ENCODE results near the gene SPSB2.

SPSB2 gene

DNA sequence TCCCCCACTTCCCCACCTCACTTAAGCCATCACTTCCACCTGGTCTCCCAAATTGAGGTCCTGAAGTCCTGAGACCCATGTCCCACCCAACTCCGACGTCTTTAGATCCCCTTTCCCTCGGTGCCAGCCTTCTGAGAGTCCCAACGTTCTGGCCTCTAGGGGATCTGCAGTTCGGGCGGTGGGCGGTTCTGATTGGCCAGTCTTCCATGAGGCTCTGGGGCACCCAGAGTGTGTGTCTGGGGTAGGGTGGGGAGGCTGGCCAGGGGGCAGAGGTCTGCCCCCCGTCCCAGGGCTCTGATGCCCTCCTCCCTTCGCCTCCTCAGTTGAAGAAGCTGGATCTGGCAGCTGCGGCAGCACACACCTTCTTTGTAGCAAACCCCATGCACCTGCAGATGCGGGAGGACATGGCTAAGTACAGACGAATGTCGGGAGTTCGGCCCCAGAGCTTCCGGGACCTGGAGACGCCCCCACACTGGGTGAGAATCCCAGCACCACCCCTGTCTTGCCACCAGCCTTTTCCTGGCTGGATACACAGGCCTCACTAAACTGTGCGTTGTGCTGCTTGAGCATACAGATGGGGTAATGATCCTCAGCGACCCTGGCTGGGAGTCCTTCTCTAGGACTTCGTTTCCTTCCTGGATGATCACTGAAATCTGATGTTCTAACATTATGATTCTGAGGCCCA, 43.4 kb downstream of the SPSB2 start:
- peak; percentile 61 for DNase-seq

DNA sequence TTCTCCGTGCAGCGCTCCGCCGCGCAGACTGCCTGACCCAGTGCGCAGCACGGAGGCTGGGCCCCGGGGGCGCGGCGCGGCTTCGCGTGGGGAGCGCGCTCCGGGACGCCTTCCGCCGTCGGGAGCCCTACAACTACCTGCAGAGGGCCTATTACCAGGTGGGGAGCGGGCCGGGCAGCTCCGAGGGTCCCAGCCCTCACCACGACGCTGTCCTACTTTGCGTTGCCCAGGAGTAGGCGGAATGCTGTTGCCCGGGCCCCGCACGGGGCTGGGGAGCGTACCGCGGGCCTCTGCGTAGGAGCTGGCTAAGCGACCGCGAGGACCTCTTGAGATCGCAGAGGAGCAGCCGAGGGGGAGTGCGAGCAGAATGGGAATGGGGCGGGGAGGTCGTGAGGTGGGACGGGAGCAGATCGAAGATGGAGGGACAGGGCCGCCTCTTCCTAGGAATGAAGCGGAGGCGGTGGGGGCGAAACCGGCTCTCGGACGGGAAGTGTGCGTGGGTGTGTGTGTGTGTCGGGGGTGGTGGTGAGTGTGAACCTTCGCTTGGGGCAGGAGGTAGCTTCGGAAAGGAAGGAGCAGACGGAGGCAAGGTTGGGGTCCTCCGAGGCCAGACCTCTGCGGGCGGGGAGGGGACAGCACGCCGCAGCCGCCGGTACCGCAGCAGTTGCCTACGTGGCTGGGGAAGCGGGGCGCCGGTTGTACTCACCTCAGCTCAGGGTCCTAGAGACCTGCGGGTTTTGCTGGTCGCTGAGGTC, 44.1 kb downstream of the SPSB2 start:
- DNase-seq = no peak

DNA sequence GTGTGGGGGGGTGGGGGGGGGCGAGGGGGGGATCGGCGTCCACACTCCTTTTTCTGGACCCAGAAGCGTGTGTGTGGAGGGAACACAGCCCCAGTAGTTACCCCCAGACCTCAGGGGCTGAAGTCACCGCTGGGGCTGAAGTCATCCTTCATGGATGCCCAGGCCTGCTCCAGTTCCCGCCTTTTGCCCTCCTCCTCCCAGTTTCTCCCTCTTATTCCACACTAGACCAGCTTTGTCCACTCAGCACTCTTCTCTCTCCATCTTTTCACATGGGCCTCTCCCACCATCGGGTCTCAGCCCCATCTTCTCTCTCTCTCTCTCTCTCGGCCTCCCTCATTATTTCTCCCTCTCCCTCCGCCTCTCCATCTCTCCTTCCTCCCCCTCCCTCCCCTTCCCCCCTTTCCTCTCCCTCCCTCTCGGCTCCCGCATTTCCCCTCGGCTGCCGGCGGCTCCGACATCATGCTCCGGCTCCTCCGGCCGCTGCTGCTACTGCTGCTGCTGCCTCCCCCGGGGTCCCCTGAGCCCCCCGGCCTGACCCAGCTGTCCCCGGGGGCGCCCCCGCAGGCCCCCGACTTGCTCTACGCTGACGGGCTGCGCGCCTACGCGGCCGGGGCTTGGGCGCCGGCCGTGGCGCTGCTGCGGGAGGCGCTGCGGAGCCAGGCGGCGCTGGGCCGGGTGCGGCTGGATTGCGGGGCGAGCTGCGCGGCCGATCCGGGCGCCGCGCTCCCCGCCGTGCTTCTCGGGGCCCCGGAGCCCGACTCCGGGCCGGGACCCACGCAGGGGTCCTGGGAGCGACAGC, 44.9 kb downstream of the SPSB2 start, which contains the start of gene P3H3:
TSS of gene P3H3 (plus strand) at position 426 of the 799 bp plus-strand sequence. CDS start at position 460, 34 bp downstream.
- DNase-seq = peak; percentile 59

DNA sequence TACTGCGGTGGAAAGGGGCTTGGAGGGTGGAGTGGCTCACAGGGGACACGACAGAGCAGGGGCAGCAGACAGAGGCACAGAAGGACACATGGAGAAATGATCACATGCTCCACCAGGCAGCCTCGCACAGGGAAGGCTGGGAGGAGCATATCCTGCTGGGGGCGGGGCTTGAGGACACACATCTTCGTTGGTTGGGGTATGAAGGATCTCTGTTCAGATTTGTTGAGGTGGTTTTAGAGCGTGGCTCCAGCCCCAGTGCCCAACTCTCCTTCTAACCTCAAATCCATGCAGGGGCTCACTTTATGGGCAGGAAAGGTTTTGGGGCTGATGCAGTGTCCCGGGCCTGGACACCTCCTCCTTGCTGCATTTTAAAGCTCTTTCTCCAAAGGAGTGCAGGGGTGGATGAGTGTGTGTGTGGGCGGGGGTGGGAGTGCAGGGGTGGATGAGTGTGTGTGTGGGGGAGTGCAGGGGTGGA, 45.6 kb downstream of the SPSB2 start:
- peak; percentile 81 for DNase-seq

DNA sequence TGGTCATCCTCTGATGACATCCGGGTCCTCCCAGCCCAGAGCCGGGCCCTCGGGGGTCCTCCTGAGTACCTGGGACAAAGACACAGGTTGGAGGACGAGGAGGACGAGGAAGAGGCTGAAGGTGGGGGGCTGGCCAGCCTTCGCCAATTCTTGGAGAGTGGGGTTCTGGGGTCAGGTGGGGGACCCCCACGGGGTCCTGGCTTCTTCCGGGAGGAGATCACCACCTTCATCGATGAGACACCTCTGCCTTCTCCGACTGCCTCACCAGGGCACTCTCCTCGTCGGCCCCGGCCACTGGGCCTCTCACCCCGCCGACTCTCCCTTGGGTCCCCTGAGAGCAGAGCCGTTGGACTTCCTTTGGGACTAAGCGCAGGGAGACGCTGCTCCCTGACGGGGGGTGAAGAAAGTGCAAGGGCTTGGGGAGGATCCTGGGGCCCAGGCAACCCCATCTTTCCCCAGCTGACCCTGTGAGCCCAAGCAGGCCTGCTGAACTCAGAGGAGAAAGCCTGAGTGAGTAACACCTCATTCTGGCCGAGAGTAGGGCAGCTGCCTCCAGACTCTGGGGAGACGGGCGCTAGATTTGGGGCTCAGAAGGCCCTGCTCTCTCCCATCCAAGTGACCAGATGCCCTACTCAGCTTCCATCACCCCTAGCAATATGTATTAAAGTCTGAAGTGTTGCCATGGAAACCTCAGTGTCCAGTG, 46.2 kb downstream of the SPSB2 start:
- DNase-seq = no peak

DNA sequence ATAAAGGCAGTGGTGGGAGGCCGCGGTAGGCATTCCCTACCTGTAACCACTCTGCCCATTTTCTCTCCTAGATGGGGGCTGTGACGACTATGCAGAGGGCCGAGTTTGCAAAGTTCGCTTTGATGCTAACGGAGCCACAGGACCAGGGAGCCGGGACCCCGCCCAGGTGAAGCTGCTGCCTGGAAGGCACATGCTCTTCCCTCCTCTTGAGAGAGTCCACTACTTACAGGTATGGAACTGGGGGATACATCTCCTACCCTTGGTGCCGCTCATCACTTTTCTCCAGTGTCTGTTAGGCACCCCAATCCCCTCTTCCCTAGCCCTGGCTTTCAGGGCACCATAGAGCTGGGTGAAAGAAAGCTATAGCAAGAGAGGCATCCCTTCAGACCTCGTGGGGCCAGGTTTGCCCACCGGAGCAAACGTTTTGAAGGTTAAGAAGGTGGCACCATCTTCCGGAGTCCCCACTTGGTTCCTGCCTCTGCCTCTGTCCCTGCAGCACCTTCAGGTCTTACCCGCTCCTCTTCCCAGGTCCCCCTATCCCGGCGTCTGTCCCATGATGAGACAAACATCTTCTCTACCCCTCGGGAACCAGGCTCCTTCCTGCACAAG, 46.9 kb downstream of the SPSB2 start:
- no peak for DNase-seq

DNA sequence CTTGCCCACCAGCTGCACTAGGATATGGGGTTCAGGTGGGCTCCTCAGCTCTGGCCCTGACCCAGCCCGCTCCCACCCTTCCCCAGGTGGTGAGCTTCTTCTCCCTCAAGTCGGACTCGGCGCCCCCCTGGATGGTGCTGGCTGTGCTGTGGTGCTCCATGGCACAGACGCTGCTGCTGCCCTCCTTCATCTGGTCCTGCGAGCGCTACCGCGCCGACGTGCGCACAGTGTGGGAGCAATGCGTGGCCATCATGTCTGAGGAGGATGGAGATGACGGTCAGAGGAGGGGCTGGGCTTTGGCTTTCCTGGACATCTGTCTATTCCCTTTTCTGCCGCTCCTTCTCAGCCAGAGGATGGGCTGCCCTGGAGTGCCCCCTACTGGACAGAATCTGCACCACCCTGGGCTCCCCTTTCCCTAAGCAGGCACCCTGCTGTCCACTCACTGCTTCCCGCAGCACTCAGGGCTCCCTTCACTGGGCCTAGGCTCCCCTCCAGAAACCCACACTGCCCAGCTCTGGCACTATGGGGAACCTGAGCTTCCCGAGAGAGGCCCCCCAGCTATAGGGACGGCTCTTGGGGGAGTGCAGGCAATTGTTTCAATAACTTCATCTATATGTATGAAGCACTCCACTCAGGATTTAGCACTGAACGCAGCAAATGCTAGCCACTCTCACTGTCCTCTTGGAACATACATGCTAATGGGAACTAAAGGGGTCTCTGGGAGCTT, 47.5 kb downstream of the SPSB2 start:
- DNase-seq = peak; percentile 65

DNA sequence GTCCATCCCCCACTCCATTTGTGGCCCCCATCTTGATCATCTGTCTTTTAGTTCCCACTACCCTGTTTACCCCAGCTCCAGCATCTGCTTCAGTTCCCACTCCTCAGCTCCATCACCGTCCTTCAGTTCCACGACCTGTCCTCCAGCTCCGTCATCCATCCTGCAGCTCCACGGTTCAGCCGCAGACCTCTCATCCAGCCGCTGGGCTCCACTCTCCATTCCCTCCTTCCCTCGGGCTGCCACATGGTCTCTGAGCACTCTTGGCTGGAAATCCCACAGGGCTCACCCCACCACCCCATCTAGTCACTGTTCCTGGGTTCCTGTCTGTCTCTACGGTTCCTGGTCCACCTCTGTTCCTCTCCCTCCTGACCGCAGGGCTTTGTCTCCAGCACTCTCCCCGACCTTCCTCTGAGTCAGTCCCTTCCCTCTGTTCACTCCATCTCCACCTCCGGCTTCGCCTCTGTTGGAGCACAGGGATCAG, 48.2 kb downstream of the SPSB2 start:
- DNase-seq = no peak

DNA sequence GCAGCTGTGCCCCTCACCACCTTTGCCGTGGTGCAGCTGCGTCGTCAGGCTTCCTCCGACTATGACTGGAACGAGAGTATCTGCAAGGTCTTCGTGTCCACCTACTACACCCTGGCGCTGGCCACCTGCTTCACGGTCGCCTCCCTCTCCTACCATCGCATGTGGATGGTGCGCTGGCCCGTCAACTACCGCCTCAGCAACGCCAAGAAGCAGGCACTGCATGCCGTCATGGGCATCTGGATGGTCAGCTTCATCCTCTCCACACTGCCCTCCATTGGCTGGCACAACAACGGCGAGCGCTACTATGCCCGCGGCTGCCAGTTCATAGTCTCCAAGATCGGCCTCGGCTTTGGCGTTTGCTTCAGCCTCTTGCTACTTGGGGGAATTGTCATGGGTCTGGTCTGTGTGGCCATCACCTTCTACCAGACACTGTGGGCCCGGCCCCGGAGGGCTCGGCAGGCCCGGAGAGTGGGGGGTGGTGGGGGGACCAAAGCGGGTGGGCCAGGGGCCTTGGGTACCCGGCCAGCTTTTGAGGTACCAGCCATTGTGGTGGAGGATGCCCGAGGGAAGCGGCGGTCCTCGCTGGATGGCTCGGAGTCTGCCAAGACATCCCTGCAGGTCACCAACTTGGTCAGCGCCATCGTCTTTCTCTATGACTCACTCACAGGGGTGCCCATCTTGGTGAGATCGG, 48.9 kb downstream of the SPSB2 start:
- no peak for DNase-seq

DNA sequence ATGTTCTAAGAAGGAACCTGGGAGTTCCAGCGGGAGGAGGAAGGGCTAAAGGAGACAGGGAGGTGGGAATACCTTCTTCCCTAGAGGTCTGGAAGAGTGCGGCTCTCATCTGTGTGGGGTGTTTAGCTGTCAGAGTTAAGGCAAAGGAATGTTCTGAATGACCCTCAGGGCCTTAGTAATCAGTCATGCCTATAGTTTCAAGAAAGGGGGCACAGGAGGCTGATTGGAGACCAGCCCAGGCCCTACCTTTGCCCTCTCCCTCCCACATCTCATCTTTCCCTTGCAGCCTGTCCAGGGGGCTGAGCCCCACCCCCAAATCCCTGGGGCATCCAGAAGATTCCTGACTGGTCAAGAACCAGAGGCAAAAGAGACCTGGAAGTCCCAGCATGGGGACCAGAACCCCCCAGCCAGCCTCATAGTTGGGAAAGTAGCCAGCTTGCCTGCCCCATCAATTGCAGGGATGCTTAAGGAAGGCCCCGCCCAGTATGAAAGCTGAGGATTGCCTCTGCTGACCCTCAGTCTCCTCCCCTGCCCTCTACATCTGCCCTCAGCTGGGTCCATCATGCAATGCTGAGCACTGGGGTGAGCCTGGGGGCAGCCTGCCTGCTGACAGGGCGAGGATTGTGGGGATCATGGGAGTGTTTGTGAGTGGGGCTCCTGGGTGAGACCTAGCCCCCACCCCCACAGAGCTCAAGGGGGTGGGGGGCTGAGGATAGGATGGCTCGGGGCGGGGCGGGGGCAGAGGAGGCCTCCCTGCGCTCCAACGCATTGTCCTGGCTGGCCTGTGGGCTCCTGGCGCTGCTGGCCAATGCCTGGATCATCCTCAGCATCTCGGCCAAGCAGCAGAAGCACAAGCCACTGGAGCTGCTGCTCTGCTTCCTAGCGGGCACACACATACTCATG, 49.7 kb downstream of the SPSB2 start:
- DNase-seq = no peak

DNA sequence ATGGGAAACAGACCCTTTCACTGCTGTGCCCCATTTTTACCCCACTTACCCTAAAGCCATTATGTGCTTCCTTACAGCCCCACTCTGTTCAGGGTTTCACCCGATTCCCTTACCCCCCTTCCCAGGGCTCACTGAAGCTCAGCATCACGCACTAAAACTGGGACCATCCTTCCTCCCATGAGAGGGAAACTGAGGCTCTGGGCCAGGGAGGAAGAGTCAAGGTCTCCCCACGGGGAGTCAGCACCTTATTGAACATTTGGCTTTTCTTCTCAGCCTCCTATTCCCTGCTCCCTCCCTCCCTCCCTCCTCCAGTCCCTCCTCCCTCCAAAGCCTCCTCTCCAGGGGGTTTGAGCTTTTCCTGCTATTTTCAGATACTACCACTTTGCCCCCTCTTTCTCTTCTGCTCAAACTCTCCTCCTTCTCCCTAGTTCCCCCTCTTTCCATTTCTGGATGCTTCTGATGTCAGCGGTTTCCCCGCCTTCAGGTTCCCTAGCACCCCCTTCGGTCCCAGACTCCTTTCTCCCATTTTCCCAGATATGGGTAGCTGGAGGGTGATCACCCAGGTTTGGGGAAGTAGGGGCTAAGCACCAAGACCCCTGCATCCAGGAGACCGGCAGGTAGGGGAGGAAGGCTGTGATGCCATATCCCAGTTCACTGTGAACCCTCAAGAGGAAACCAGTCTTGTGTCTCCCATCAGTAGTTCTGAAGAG, 50.5 kb downstream of the SPSB2 start:
- DNase-seq = no peak

DNA sequence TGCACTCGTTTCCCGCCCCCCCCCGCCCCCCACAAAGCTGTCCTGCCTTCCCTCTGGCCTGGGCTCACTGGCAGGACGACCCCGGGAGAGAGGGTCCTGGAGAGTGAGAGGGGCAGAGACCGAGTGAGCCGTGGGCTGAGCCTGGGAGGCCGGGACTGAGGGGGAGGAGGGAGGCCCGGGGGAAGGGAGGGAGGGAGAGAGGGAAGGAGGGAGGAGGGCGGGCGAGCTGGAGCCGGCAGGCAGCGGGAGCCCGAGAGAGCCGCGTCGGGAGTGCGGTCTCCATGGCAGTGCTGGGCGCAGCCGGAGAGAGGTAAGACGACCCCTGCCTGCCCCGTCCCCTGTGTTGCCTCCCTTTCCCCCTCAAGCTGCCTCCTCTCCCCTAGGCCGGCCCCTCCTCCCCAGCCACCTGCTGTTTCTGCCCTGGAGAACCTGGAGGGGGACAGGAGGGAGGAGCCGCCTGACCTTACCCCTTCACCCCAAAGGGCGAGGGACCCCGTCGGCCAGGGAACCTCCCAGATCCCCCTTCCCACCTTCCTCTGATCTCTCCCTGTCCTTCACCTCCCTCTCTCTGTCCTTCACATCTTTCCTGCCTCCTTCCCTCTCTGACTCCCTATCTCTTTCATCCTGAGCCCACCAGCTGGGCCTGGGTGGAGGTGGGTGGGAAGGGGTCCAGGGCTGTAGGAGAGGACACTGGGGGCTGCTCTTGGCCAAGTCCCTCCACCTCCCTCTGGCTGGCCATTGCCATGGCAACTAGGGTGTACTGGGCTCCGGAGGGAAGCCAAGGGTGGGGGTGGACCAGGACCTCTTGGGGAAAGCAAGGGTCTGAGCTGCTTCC, 51.3 kb downstream of the SPSB2 start, which contains the start of gene GPR162:
TSS of gene GPR162 (plus strand) at position 231 of the 835 bp plus-strand sequence. CDS start 2,078 bp downstream, outside the sequence.
- peak; percentile 74 for DNase-seq
